ENCODE results near the gene KSR1. TPM values are rescaled to one million over a fixed set of nuclear protein-coding genes. Genes with fewer than 3 reads are reported as not detected.

KSR1 gene
- total and polyA plus RNA-seq, 2 donors (not counting 1 experiment from before 2014, with no cell fraction given), result 5.3 to 10.1 TPM

DNA sequence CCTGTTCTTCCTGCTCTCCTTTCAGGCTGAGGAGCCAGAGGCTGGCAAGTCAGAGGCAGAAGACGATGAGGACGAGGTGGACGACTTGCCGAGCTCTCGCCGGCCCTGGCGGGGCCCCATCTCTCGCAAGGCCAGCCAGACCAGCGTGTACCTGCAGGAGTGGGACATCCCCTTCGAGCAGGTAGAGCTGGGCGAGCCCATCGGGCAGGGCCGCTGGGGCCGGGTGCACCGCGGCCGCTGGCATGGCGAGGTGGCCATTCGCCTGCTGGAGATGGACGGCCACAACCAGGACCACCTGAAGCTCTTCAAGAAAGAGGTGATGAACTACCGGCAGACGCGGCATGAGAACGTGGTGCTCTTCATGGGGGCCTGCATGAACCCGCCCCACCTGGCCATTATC, 149.2 kb downstream of the KSR1 start:
- H3K9ac ChIP-seq (ENCODE audit: insufficient read depth, low read length), result no peak overlapping the region
- no peak for DNase-seq (ENCODE audit: low read depth in 2 of 2)
- no peaks in the 10 kb centered on the region for H3K79me2 ChIP-seq (ENCODE audit: control insufficient read depth, insufficient read depth, low read length)
- no peak overlapping the region for H3K4me2 ChIP-seq (ENCODE audit: extremely low read depth, insufficient read depth, low read length)
- H3K4me3 ChIP-seq (replicated peaks in 1 of 4; ENCODE audit: control extremely low read depth in 1 of 4, insufficient read depth in 1 of 4, low read depth in 3 of 4, low read length in 4 of 4), result no peak overlapping the region
- no peaks in the 10 kb centered on the region for H3K9me3 ChIP-seq (ENCODE audit: control insufficient read depth, insufficient read depth, low read depth, low read length)
- no peaks in the 10 kb centered on the region for H4K20me1 ChIP-seq (ENCODE audit: control insufficient read depth, extremely low read depth, insufficient read depth, low read length)
- H3K27me3 ChIP-seq (ENCODE audit: control insufficient read depth, insufficient read depth, low read length), result no peaks in the 10 kb centered on the region
- H3K4me1 ChIP-seq (ENCODE audit: control insufficient read depth, extremely low read depth, insufficient read depth, low read length), result no peaks in the 10 kb centered on the region
- H3K27ac ChIP-seq (ENCODE audit: insufficient read depth, low read length), result no peak overlapping the region
- H2AFZ ChIP-seq (ENCODE audit: low read length), result no peak overlapping the region
- H3K36me3 ChIP-seq (ENCODE audit: control insufficient read depth, insufficient read depth, low read length), result no peaks in the 10 kb centered on the region
- TF ChIP-seq, protein P1, sequence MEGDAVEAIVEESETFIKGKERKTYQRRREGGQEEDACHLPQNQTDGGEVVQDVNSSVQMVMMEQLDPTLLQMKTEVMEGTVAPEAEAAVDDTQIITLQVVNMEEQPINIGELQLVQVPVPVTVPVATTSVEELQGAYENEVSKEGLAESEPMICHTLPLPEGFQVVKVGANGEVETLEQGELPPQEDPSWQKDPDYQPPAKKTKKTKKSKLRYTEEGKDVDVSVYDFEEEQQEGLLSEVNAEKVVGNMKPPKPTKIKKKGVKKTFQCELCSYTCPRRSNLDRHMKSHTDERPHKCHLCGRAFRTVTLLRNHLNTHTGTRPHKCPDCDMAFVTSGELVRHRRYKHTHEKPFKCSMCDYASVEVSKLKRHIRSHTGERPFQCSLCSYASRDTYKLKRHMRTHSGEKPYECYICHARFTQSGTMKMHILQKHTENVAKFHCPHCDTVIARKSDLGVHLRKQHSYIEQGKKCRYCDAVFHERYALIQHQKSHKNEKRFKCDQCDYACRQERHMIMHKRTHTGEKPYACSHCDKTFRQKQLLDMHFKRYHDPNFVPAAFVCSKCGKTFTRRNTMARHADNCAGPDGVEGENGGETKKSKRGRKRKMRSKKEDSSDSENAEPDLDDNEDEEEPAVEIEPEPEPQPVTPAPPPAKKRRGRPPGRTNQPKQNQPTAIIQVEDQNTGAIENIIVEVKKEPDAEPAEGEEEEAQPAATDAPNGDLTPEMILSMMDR (conservative IDR thresholded peaks at IDR 0.05 in 1 of 2, IDR thresholded peaks at IDR 0.05 in 1 of 2; ENCODE audit: low read depth in 1 of 2, low read length in 2 of 2), result no peak
- no peak for TF ChIP-seq EZH2 (IDR thresholded peaks at IDR 0.05; ENCODE audit: low read length, missing control alignments)

DNA sequence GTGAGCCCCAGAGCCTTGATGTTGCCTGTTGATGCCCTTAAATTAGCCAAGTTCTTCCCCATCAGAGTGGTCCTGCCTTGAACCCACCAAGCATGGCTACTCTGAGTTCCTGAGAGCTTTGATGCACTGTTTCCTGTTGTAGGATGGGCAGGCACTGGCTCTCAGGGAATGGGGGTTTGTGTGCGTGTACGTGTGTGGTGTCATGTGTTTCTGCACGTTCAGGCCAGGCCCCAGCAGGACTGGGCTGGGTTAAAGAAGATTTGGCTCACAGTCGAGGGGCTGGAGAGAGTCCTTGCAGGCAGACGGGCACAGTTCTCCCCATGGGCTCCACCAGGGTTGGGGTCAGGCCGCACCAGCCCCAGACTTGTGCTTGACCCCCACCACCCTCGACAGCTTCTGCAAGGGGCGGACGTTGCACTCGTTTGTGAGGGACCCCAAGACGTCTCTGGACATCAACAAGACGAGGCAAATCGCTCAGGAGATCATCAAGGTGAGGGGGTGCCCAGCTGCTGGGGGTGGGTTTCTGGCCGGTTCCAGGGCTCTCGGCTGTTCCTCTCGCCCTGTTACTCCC, 151.4 kb downstream of the KSR1 start:
- no peaks in the 10 kb centered on the region for H3K36me3 ChIP-seq (ENCODE audit: control insufficient read depth, insufficient read depth, low read length)
- H2AFZ ChIP-seq (ENCODE audit: low read length), result no peak overlapping the region
- H3K4me3 ChIP-seq (replicated peaks in 1 of 4; ENCODE audit: control extremely low read depth in 1 of 4, insufficient read depth in 1 of 4, low read depth in 3 of 4, low read length in 4 of 4), result no peak overlapping the region
- H4K20me1 ChIP-seq (ENCODE audit: control insufficient read depth, extremely low read depth, insufficient read depth, low read length), result no peaks in the 10 kb centered on the region
- H3K79me2 ChIP-seq (ENCODE audit: control insufficient read depth, insufficient read depth, low read length), result no peaks in the 10 kb centered on the region
- H3K27ac ChIP-seq (ENCODE audit: insufficient read depth, low read length), result no peak overlapping the region
- no peak for DNase-seq (ENCODE audit: low read depth in 2 of 2)
- no peaks in the 10 kb centered on the region for H3K27me3 ChIP-seq (ENCODE audit: control insufficient read depth, insufficient read depth, low read length)
- no peaks in the 10 kb centered on the region for H3K4me1 ChIP-seq (ENCODE audit: control insufficient read depth, extremely low read depth, insufficient read depth, low read length)
- H3K9me3 ChIP-seq (ENCODE audit: control insufficient read depth, insufficient read depth, low read depth, low read length), result no peaks in the 10 kb centered on the region
- H3K4me2 ChIP-seq (ENCODE audit: extremely low read depth, insufficient read depth, low read length), result no peak overlapping the region
- H3K9ac ChIP-seq (ENCODE audit: insufficient read depth, low read length), result no peak overlapping the region
- TF ChIP-seq, protein P1 (conservative IDR thresholded peaks at IDR 0.05 in 1 of 2, IDR thresholded peaks at IDR 0.05 in 1 of 2; ENCODE audit: low read depth in 1 of 2, low read length in 2 of 2), result no peak
- no peak for TF ChIP-seq EZH2 (IDR thresholded peaks at IDR 0.05; ENCODE audit: low read length, missing control alignments)

DNA sequence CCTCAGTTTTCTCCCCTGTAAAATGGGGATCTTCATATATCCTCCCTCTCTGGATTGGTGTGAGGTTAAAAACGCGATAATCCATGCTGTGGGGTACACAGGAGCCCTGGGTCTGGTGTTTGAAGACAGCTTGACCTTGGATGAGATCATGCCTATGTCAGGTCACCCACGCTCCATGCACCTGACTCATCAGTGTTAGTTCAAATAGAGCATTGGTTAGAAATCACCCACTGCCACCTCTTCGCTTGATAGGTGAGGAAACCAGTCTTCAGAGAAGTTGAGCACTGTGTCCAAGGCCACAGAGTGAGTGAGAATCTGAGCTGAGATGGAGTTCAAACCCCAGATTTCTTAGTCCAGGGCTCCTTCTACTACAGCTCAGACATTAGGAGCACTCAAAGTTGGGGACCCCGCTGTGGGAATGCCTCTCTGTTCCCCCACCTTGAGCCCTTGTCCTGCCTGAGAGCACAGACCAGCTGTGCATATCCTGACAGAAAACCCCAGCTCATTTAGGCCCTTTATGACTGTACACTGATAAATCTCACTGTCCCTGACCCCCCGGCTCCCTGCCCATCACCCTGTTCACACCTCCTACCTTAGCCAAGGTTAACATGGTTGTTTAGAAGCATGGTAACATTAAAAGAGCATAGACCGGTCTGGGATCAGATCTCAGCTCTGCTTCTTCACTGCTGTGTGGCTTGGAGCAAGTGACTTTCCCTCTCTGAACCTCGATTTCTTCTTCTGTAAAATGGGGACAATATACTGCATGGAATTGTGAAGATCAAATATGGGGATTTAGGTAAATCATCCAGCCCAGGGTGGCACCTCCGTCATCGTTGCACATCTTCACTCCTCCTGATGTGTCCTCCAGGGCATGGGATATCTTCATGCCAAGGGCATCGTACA, 152.3 kb downstream of the KSR1 start:
- Histone ChIP-seq H2AFZ (ENCODE audit: low read length) (no peak overlapping the region), H3K36me3 (ENCODE audit: control insufficient read depth, insufficient read depth, low read length) (no peaks in the 10 kb centered on the region), H3K79me2 (ENCODE audit: control insufficient read depth, insufficient read depth, low read length) (no peaks in the 10 kb centered on the region), H3K4me2 (ENCODE audit: extremely low read depth, insufficient read depth, low read length) (no peak overlapping the region), H3K4me3 (replicated peaks in 1 of 4; ENCODE audit: control extremely low read depth in 1 of 4, insufficient read depth in 1 of 4, low read depth in 3 of 4, low read length in 4 of 4) (no peak overlapping the region), H3K9me3 (ENCODE audit: control insufficient read depth, insufficient read depth, low read depth, low read length) (no peaks in the 10 kb centered on the region), H3K9ac (ENCODE audit: insufficient read depth, low read length) (no peak overlapping the region), H3K4me1 (ENCODE audit: control insufficient read depth, extremely low read depth, insufficient read depth, low read length) (no peaks in the 10 kb centered on the region), H4K20me1 (ENCODE audit: control insufficient read depth, extremely low read depth, insufficient read depth, low read length) (no peaks in the 10 kb centered on the region), H3K27ac (ENCODE audit: insufficient read depth, low read length) (no peak overlapping the region), H3K27me3 (ENCODE audit: control insufficient read depth, insufficient read depth, low read length) (no peaks in the 10 kb centered on the region)
- DNase-seq (ENCODE audit: low read depth in 2 of 2), result no peak
- TF ChIP-seq, protein P1 (conservative IDR thresholded peaks at IDR 0.05 in 1 of 2, IDR thresholded peaks at IDR 0.05 in 1 of 2; ENCODE audit: low read depth in 1 of 2, low read length in 2 of 2), result no peak
- no peak for TF ChIP-seq EZH2 (IDR thresholded peaks at IDR 0.05; ENCODE audit: low read length, missing control alignments)
